Measurements from ENCODE around the gene ZSWIM2.
"Not testable (repeated sequence)": the region's sequence is repeated elsewhere in the genome, so short reads cannot be mapped to it uniquely, and the experiment has no call there.

Gene ZSWIM2, protein sequence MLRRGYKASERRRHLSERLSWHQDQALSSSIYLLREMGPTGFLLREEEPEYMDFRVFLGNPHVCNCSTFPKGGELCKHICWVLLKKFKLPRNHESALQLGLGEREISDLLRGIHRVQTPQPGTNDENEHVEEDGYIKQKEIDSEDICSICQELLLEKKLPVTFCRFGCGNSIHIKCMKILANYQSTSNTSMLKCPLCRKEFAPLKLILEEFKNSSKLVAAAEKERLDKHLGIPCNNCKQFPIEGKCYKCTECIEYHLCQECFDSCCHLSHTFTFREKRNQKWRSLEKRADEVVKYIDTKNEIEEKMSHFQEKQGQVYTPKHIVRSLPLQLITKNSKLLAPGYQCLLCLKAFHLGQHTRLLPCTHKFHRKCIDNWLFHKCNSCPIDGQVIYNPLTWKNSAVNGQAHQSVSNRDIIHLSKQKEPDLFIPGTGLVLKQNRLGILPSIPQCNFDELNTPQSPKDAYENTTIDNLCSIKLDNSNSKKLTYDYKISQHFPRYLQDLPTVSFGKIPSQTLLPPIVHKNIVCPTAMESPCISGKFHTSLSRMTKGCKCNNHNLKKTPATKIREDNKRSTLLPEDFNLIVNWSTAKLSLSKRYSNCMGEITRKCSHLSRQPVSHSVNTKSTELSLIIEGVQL

DNA sequence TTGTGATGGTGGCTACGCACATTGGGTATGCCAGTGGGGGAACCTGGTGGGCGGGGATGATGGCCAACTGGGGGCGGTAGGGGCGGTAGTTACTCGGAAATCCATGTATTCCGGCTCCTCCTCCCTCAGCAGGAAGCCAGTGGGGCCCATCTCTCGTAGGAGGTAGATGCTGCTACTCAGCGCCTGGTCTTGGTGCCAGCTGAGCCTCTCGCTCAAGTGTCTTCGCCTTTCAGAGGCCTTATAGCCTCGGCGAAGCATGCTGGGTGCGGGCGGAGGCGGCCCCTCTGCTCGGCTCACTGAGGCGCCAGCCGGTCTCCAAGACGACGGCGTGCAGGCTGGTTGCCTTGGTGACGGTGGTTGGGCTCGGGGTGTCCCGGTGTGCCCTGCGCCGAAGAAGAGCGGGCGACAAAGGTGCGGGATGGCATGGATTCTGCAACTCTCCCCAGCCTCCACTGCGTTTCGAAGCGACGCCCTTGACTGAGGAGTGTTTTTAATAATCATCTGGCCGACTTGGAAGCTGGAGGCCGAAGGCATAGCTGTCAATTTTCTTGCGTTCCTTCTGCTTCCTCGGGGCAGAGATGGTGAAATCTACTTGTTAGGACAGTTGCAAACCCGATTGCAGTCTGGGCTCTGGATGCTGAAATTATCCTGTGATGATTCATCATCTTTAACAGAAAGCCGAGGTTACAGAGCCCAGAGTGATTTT is at the start of gene ZSWIM2:
Gene ZSWIM2, minus strand, starts transcription at position 298 of the 706 bp plus-strand sequence. Its CDS starts 40 bp downstream, at position 258.
- no peak for DNase-seq (ENCODE audit: extremely low read depth in 1 of 2, low read depth in 1 of 2)

DNA sequence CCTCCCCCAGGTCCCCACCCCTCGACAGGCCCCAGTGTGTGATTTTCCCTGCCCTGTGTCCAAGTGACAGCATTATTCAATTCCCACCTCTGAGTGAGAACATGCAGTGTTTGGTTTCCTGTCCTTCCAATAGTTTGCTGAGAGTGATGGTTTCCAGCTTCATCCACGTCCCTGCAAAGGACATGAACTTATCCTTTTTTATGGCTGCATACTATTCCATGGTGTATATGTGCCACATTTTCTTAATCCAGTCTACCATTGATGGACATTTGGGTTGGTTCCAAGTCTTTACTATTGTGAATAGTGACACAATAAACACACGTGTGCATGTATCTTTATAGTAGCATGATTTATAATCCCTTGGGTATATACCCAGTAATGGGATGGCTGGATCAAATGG is 47.2 kb upstream of the ZSWIM2 start:
- DNase-seq (ENCODE audit: extremely low read depth in 1 of 2, low read depth in 1 of 2) = not testable (repeated sequence)

DNA sequence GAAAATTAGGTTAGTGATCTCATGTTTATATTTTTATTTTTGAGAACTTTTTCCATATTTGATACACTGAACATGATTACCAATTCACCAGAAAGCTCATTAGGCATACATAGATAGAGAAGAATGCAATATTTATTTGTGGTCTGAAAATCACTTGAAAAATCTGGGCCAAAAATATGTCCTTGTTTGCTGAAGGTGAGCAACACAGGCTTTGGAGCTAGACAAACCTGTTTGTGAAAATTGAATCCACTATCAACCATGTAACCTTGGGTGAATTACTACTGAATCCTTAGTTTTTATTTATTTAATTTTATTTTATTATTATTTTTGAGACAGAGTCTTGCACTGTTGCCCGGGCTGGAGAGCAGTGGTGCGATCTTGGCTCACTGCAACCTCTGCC is 46.5 kb upstream of the ZSWIM2 start:
- no peak for DNase-seq (ENCODE audit: extremely low read depth in 1 of 2, low read depth in 1 of 2)

DNA sequence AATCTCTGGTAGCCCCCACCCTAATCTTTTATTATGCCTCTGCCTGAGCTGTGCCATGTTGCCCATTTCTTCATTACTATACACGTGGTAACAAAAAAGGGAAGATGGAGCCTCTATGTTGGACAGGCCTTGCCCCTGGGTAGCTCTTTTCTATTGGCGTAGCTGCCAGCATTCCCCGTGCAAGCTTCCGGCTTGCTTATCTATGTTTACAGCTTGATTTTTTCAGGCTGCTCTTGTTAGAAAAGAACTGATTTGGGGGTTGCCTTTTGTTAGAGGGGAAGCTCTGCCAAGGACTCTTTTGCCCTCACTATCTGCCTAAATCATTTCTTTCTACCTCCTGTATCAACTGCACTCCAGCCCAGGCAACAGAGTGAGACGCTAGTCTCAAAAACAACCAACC is 45.5 kb upstream of the ZSWIM2 start:
- no peak for DNase-seq (ENCODE audit: extremely low read depth in 1 of 2, low read depth in 1 of 2)

DNA sequence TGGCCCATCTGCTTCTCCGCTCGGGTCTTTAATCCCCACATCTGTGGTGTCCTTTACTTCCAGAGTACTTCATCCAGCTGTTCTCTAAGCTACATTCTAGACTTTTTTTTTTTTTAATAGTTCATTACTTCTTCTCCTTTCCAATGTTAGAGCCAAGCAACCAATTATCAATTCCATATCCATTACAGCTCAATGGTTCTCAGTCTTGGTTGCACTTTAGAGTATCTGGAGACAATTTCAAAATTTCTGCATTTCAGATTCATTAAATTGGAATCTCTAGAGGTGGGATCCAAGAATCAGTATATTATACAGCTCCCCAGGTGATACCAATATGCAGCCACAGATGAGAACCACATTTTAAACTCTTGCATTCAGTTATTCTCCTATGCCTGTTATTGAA is 43.9 kb upstream of the ZSWIM2 start:
- DNase-seq (ENCODE audit: extremely low read depth in 1 of 2, low read depth in 1 of 2) = no peak

DNA sequence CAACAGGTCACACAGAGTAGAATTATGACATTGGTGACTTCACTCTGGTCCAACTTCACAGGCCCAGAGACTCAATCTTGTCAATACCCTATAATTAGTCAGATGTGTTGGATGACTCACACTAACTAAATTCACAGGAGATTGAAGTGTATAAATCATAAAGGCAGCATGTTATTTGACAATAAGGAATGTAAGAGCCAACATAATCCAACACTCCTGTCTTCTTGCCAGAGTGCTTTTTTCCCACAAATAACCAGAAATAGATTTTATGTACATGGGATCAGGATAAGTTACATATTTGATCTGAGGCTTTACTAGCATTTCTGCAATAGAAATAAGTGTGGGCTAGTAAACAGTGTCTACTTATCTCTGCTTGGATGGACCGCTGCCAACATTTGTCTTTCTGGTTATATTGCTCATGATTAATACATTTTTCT is 42.2 kb upstream of the ZSWIM2 start:
- no peak for DNase-seq (ENCODE audit: extremely low read depth in 1 of 2, low read depth in 1 of 2)

DNA sequence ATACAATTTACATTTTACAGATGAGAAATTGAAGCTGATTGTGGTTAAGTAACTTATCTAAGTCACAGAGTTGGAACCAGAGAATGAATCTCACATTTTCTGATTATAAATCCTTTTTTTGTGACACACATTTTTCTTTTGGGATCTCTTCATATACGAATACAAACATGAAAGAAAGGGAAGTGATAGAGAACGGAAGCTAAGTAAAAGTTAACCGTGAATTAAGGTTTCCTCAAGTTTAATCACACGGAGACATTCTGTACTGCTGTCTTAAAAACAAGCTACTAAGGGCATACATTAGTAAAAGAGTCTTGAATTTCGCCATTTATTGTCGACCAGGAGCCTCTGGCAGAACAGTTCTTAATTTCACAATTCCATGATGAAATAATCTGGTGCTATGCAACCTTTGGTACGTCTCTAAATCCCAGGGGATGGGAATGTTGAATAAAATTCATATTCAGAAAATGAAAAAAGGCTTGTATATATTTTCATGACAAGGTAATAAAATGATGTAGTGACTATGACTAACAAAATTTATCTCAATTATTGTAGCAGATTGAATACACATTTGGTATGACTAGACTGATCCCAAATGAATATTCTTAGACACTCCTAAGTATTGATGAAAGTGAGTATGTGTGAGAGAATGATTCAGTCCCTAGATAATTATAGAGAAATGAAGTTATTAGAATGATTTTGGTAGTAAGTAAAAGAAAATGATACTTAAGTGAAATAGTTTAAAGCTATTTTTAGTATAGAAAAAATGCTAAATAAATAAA is 40.3 kb upstream of the ZSWIM2 start:
- no peak for DNase-seq (ENCODE audit: extremely low read depth in 1 of 2, low read depth in 1 of 2)

DNA sequence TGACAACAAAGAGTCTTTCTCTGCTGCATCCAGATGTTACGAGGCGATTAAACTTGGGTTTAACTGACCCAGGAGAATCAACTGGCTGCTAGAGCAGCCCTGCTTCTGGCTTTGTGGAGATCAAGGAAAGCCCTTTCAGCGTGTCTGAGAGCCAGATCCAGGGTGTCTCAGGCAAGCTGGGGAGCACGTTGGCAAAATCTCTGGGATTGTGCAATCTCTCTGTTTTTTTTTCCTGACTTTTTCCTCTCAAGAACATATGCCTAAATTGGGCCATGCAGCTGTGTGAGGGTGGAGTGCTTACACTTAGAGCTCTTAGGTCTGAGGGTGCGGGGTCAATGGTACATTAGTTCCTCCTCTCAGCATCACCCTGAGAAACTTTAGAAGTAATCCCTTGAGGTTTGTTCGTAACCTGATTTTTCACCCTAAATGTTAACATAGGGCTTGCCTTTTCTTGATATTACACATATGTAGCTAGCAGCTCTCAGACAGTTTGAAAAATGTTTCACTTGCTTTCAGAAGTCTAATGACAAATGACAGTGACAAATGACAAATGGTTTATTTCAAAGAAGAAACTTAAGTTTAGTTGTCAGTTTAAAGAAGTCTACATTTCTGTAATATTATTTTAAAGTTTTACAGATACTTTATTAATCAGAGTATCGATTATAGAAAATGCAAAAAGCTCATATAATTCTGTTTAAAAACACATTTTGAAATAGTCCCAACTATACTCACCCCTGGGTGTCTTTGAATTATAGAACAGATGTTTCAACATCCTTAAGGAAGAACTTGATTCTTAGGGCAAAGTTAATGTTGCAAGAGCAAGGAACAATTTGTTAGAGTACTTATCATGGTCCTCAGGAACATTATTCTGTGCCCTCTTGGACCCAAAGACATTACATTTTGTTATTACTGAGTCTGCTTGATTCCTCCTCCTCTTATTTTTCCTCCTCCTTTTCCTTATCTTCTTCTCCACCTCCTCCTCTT is 38.4 kb upstream of the ZSWIM2 start:
- no peak for DNase-seq (ENCODE audit: extremely low read depth in 1 of 2, low read depth in 1 of 2)

DNA sequence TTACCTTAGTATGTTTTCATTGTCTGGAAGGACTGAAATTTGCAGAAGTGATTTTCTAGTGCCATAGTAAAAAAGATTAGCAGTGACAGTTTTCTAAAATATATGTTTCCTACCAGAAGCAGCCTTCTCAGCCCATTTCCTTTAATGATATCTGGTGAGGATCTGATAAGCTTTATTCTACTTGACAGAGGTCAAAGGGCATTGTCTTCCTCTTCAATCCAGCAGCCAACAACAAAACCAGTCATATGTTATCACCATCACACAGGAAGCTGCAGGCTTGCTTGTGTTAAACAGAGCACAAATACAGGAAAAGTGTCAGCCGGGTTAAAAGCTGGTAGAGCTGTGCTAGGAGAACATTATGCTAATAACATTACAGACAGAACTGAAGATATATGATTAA is 35.6 kb upstream of the ZSWIM2 start:
- no peak for DNase-seq (ENCODE audit: extremely low read depth in 1 of 2, low read depth in 1 of 2)

DNA sequence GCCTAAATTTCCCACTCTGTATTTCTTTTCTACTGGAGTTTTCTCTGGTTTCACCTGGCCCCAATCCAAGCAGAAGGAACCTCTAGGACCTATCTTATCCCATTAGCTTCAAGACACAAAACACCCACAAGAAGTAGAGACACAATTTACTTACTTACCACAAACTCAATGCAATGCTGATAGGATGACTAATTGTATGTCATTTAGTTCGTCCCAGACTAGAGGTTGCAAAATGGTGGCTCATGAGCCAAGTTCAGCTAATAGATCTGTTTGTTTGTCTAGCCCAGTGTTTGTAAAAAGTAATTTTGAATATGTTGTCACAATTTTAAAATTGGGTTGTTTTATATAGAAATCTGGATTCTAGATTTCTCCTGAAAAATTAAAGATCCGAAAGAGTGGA is 34.7 kb upstream of the ZSWIM2 start:
- DNase-seq (ENCODE audit: extremely low read depth in 1 of 2, low read depth in 1 of 2) = no peak

DNA sequence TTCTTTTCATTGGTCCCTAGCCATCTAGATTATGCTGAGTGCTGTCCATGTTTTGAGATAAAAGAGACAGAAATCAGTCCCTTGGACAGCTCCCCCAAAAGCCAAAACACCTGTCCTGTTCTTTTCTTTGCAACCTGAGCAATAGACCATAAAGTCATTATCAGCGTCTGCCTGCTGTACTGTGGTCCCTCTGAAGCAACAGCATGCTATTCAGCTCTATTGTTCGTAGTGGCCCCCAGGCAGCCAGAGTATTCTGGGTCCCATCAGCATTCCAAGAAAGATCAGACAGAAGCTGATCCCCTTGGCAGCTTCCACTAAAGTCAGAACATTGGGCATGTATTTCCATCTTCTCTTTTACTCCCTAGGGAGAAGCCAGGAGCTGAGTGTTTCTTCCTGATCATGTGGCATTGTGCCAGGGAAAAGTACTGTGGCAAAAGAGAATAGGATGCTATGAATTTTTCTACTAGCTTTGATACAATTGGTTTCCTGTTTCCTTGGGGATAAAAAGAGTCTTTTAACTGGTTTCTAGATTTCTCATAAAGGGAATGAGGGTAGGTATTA is 33.6 kb upstream of the ZSWIM2 start:
- DNase-seq (ENCODE audit: extremely low read depth in 1 of 2, low read depth in 1 of 2) = no peak

DNA sequence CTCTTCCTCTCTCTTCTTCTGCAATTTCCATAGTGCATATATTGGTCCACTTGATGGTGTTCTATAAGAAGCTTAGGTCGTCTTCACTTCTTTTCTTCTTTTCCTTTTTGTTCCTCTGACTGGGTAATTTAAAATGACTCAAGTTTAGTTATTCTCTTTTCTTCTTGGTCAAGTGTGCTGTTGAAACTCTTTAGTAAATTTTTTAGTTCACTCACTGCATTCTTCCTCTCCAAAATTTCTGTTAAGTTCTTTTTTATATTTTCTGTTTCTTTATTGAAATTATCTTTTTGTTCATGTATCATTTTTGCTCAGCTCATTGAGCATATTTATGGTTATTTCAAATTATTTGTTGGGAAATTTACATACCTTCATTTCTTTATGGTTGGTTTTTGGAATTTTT is 32.7 kb upstream of the ZSWIM2 start:
- no peak for DNase-seq (ENCODE audit: extremely low read depth in 1 of 2, low read depth in 1 of 2)

DNA sequence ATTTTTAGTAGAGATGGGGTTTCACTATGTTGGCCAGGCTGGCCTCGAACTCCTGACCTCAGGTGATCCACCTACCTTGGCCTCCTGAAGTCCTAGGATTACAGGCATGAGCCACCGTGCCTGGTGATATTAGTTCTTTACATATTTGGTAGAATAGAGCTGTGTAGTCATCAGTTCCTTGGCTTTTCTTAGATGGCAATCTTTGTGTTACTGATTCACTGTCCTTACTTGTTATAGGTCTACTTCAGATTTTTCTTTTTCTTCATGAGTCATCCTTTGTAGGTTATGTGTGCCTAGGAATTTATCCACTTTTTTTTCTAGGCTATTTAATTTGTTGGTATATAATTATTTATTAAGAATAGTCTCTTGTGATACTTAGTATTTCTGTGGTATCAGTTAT is 30.3 kb upstream of the ZSWIM2 start:
- no peak for DNase-seq (ENCODE audit: extremely low read depth in 1 of 2, low read depth in 1 of 2)

DNA sequence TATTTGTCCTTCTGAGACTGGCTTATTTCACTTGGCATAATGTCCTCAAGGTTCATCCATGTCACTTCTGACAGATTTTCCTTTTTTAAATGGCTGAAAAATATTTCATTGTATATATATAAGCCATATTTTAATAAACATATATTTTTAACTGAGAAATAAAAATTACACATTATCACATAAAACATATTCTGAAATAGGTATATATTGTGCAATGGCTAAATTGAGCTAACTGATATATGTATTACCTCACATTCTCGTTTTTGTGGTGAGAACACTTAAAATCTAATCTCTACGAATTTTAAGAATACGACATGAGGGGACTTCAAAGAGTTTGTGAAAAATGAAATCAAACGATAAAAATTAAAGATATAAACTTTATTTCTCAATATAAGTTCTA is 25.7 kb upstream of the ZSWIM2 start:
- DNase-seq (ENCODE audit: extremely low read depth in 1 of 2, low read depth in 1 of 2) = no peak

DNA sequence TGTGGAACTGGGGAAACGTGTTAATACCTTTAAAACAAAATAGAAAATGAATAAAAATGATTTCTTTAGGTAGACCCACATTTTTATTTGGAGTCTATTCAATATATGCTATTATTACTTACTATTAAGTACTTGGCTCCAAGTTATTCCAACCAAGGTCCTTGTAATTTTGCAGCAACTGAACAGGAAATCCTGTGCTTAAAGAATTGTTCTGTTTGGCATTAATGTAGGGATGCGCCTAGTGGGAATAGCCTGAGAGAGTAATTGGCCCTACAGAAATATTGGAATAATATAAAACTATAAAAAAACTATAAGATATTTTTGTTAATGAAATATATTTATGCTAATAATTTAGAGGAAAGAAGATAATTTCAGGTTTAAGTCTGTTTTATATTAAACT is 22.9 kb upstream of the ZSWIM2 start:
- no peak for DNase-seq (ENCODE audit: extremely low read depth in 1 of 2, low read depth in 1 of 2)

DNA sequence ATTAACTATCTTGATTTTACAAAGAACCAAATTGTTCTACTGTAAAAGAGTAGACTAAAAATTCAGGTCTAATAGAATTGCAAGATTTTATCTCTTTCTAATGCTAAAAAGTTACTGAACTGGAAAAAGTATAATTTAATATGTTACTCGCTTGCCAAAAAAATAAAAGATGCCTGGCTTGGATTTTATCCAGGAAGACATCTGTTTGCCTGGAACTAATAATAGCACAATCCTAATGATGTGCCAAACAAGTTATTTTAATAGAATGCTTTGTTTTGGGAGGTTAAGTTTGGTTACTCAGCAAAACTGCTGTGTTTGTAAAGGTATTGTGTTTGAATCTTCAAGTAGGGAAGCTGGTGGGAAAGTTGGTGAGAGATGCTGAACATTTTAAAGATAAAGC is 19.4 kb upstream of the ZSWIM2 start:
- no peak for DNase-seq (ENCODE audit: extremely low read depth in 1 of 2, low read depth in 1 of 2)

DNA sequence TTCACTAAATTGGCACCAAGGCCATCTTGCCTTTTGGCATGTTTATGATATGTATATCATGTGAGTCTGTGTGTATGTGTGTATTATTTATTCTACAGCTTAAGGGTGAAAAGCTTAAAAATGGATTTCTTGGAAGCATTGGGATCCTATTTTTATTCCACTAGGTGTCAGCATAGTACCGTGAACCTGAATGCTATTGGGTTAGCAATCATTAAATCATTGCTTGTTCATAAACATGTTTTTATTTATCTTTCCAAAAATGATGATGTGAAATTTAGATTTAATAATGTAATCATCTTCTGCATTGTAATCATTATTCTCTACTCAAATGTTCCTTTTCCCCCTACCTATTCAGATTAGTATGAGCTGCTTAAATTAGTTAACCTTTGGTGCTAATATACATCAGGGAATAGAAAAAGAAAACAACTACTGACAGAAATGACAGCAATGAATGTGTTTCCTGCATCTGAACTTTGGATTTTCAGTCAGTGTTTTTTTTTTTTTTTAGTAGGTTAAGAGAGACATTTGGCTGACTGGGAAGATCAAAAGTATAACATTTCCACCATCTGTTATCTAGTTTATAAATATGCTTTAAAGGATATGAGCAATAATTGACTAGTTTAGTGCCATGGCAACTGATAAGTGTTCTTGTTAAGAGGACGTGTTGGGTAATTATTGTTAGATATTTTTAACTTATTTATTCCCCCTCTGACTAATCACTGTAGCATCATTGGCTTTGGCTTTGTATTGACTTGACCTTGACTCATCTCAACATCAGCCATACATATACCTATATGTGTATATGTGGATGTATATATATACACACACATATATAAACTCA is 14.1 kb upstream of the ZSWIM2 start:
- DNase-seq (ENCODE audit: extremely low read depth in 1 of 2, low read depth in 1 of 2) = no peak

DNA sequence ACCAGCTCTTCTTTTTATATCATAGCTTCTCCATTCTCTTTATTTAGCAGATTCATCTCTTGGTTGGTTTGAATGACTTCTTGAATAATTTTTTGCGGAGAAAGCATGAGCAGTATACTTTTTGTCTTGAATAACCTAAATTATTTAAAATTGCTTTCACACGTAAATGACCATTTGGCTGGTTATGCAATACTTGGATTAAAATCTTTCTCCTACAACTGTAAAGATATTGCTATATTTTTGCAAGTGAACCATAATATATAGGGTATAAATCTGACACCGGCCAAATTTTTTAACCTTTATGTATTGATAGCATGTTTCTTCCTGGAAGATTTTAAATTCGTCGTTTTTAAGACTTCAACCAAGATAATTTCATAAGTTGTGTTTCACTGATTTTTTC is 6.2 kb upstream of the ZSWIM2 start:
- DNase-seq (ENCODE audit: extremely low read depth in 1 of 2, low read depth in 1 of 2) = no peak

DNA sequence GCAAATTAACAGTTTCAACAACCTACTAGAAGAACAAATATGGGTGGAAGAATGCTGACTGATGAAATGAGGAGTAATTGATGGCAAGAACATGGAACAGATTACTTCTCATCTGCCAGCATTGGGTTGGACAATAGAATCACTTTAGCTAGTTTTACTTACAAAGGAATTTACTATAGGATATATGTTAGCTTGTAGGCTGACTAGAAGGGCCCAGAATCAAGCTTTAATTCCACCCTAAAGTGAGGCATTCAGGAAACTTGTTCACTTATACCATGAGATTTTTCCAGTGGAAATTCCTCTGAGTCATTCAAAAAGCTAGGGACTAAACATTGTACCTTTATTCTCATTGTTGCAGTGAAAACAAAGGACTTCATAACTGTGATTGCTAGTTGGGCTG is 5.0 kb upstream of the ZSWIM2 start:
- no peak for DNase-seq (ENCODE audit: extremely low read depth in 1 of 2, low read depth in 1 of 2)

Measured in activated CD8-positive, alpha-beta memory T cell treated with anti-CD3 and anti-CD28 coated beads for 1 hour (primary cell).